ENCODE measurements around the gene NLRC5.

- TF ChIP-seq, protein P1, sequence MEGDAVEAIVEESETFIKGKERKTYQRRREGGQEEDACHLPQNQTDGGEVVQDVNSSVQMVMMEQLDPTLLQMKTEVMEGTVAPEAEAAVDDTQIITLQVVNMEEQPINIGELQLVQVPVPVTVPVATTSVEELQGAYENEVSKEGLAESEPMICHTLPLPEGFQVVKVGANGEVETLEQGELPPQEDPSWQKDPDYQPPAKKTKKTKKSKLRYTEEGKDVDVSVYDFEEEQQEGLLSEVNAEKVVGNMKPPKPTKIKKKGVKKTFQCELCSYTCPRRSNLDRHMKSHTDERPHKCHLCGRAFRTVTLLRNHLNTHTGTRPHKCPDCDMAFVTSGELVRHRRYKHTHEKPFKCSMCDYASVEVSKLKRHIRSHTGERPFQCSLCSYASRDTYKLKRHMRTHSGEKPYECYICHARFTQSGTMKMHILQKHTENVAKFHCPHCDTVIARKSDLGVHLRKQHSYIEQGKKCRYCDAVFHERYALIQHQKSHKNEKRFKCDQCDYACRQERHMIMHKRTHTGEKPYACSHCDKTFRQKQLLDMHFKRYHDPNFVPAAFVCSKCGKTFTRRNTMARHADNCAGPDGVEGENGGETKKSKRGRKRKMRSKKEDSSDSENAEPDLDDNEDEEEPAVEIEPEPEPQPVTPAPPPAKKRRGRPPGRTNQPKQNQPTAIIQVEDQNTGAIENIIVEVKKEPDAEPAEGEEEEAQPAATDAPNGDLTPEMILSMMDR (IDR thresholded peaks at IDR 0.05) = no peak
- TF ChIP-seq EZH2 (IDR thresholded peaks at IDR 0.05) = no peak
These were observed 63.8 kb downstream of the NLRC5 start for GRCh38 chr16:57053206-57053605.

Measured in neural progenitor cell (in vitro differentiated cells).